ENCODE results near the gene DNAJC25.
"Not testable (repeated sequence)": the region's sequence is repeated elsewhere in the genome, so short reads cannot be mapped to it uniquely, and the experiment has no call there.

Gene DNAJC25

DNA sequence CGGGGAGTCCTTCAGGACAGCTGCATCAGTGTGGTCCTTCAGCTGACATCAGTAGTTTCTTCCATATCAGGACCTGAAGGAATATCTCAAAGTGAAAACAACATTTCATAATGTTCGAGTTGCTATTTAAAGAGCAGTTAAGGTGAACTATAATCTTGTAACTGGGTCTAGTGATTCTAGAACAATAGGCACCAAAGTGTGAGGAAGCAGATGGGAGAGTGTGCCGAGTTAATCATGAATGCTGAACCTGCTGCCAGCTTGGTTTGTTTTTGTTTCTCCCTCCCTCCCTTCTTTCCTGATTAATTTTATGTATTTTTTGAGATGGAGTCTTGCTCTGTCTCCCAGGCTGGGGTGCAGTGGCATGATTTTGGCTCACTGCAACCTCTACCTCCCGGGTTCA, 28.1 kb upstream of the DNAJC25 start:
- whole genome bisulfite sequencing, 2 experiments: 87 to 92% methylated on average over 4 of the region's 4 CpGs
- Histone ChIP-seq H3K9me3 (ENCODE audit: control insufficient read depth, low read length) (no peaks in the 10 kb centered on the region), H3K36me3 (ENCODE audit: control insufficient read depth, insufficient read depth, low read length) (no peaks in the 10 kb centered on the region), H3K4me3 (ENCODE audit: insufficient read depth, low read depth, low read length) (no peak overlapping the region), H3K27ac (ENCODE audit: insufficient read depth, low read depth, low read length, poor library complexity, severe bottlenecking) (no peak overlapping the region), H3K27me3 (ENCODE audit: control insufficient read depth, insufficient read depth, low read length, poor library complexity, severe bottlenecking) (no peaks in the 10 kb centered on the region), H3K4me1 (ENCODE audit: control insufficient read depth, insufficient read depth, low read length) (no peaks in the 10 kb centered on the region)

GRCh38 chr9:111604054-111604615, 27.0 kb upstream of the DNAJC25 start:
- Histone ChIP-seq H3K4me3 (ENCODE audit: insufficient read depth, low read depth, low read length) (no peak overlapping the region), H3K36me3 (ENCODE audit: control insufficient read depth, insufficient read depth, low read length) (no peaks in the 10 kb centered on the region), H3K9me3 (ENCODE audit: control insufficient read depth, low read length) (no peaks in the 10 kb centered on the region), H3K27me3 (ENCODE audit: control insufficient read depth, insufficient read depth, low read length, poor library complexity, severe bottlenecking) (no peaks in the 10 kb centered on the region), H3K27ac (ENCODE audit: insufficient read depth, low read depth, low read length, poor library complexity, severe bottlenecking) (no peak overlapping the region), H3K4me1 (ENCODE audit: control insufficient read depth, insufficient read depth, low read length) (no peaks in the 10 kb centered on the region)
- 76 to 81% methylated on average over 16 of the region's 16 CpGs for WGBS, 2 experiments

GRCh38 chr9:111605041-111605559, 26.0 kb upstream of the DNAJC25 start:
- Histone ChIP-seq H3K27me3 (ENCODE audit: control insufficient read depth, insufficient read depth, low read length, poor library complexity, severe bottlenecking) (no peaks in the 10 kb centered on the region), H3K4me1 (ENCODE audit: control insufficient read depth, insufficient read depth, low read length) (no peaks in the 10 kb centered on the region), H3K36me3 (ENCODE audit: control insufficient read depth, insufficient read depth, low read length) (no peaks in the 10 kb centered on the region), H3K9me3 (ENCODE audit: control insufficient read depth, low read length) (no peaks in the 10 kb centered on the region), H3K4me3 (ENCODE audit: insufficient read depth, low read depth, low read length) (no peak overlapping the region), H3K27ac (ENCODE audit: insufficient read depth, low read depth, low read length, poor library complexity, severe bottlenecking) (no peak overlapping the region)
- 95 to 100% methylated on average over 9 of the region's 9 CpGs for WGBS, 2 experiments

- Histone ChIP-seq H3K4me3 (ENCODE audit: insufficient read depth, low read depth, low read length) (no peak overlapping the region), H3K4me1 (ENCODE audit: control insufficient read depth, insufficient read depth, low read length) (no peaks in the 10 kb centered on the region), H3K27ac (ENCODE audit: insufficient read depth, low read depth, low read length, poor library complexity, severe bottlenecking) (no peak overlapping the region), H3K36me3 (ENCODE audit: control insufficient read depth, insufficient read depth, low read length) (no peaks in the 10 kb centered on the region), H3K27me3 (ENCODE audit: control insufficient read depth, insufficient read depth, low read length, poor library complexity, severe bottlenecking) (no peaks in the 10 kb centered on the region), H3K9me3 (ENCODE audit: control insufficient read depth, low read length) (no peaks in the 10 kb centered on the region)
- 82 to 88% methylated on average over 5 of the region's 5 CpGs for WGBS, 2 experiments
Measured at GRCh38 chr9:111610149-111610548, 21.0 kb upstream of the DNAJC25 start.

DNA sequence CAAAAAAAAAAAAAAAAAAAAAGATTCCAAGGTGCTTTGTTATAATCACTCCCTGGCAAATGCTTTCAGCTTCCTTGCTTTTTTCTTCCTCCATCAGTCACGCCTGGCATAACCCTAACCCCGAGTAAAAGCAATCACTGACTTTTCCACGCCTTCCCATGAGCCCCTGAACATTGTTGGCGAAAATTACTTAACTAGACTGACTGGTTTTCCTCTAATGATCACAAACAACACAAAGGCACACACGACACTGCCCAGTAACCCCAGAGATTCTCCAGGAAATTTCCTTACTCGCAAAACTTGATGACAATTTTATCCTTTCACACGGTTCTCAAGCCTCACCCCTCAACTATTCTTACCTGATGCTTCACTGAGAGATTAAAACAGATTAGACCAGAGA, 20.3 kb upstream of the DNAJC25 start:
- Histone ChIP-seq H3K27ac (ENCODE audit: insufficient read depth, low read depth, low read length, poor library complexity, severe bottlenecking) (no peak overlapping the region), H3K27me3 (ENCODE audit: control insufficient read depth, insufficient read depth, low read length, poor library complexity, severe bottlenecking) (no peaks in the 10 kb centered on the region), H3K9me3 (ENCODE audit: control insufficient read depth, low read length) (no peaks in the 10 kb centered on the region), H3K36me3 (ENCODE audit: control insufficient read depth, insufficient read depth, low read length) (no peaks in the 10 kb centered on the region), H3K4me1 (ENCODE audit: control insufficient read depth, insufficient read depth, low read length) (no peaks in the 10 kb centered on the region), H3K4me3 (ENCODE audit: insufficient read depth, low read depth, low read length) (no peak overlapping the region)
- 89 to 90% methylated on average over 7 of the region's 7 CpGs for WGBS, 2 experiments

DNA sequence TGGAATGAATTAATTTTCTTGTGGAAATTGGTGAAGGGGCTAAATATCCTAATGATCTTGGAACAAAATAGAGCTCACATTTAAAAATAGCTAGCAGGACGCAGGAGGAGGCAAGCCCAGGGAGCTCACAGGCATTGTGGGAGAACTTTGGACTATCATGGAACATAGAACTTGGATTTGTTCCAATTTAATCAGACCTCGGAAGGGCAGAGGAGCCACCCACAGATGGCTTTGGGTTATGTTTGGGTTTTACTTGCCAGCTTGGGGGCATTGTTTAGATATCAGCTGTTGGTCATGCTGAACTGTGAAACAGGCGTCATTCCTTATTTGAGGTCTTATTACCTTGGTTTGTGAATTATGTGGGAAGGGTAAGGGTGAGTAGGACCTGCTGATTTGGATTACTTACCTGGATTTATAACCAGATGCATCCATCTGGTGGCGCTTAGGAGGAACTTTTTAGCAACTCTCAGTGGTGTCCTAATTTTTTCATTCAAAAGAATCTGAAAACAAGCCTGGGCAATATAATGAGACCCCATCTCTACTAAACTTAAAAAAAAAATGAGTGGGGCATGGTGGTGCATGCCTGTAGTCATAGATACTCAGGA, 17.6 kb upstream of the DNAJC25 start:
- 68 to 71% methylated on average over 4 of the region's 4 CpGs for WGBS, 2 experiments
- Histone ChIP-seq H3K36me3 (ENCODE audit: control insufficient read depth, insufficient read depth, low read length) (no peaks in the 10 kb centered on the region), H3K27me3 (ENCODE audit: control insufficient read depth, insufficient read depth, low read length, poor library complexity, severe bottlenecking) (no peaks in the 10 kb centered on the region), H3K4me3 (ENCODE audit: insufficient read depth, low read depth, low read length) (no peak overlapping the region), H3K4me1 (ENCODE audit: control insufficient read depth, insufficient read depth, low read length) (no peaks in the 10 kb centered on the region), H3K9me3 (ENCODE audit: control insufficient read depth, low read length) (no peaks in the 10 kb centered on the region), H3K27ac (ENCODE audit: insufficient read depth, low read depth, low read length, poor library complexity, severe bottlenecking) (no peak overlapping the region)

- 83 to 88% methylated on average over 3 of the region's 3 CpGs for WGBS, 2 experiments
- Histone ChIP-seq H3K27ac (ENCODE audit: insufficient read depth, low read depth, low read length, poor library complexity, severe bottlenecking) (no peak overlapping the region), H3K36me3 (ENCODE audit: control insufficient read depth, insufficient read depth, low read length) (no peaks in the 10 kb centered on the region), H3K27me3 (ENCODE audit: control insufficient read depth, insufficient read depth, low read length, poor library complexity, severe bottlenecking) (no peaks in the 10 kb centered on the region), H3K4me1 (ENCODE audit: control insufficient read depth, insufficient read depth, low read length) (no peaks in the 10 kb centered on the region), H3K4me3 (ENCODE audit: insufficient read depth, low read depth, low read length) (no peak overlapping the region), H3K9me3 (ENCODE audit: control insufficient read depth, low read length) (no peaks in the 10 kb centered on the region)
Measured at GRCh38 chr9:111615928-111616327, 15.2 kb upstream of the DNAJC25 start.

- not testable (repeated sequence) for H3K4me1 ChIP-seq (ENCODE audit: control insufficient read depth, insufficient read depth, low read length); H3K36me3 ChIP-seq (ENCODE audit: control insufficient read depth, insufficient read depth, low read length); H3K27ac ChIP-seq (ENCODE audit: insufficient read depth, low read depth, low read length, poor library complexity, severe bottlenecking); H3K9me3 ChIP-seq (ENCODE audit: control insufficient read depth, low read length); H3K4me3 ChIP-seq (ENCODE audit: insufficient read depth, low read depth, low read length); H3K27me3 ChIP-seq (ENCODE audit: control insufficient read depth, insufficient read depth, low read length, poor library complexity, severe bottlenecking)
- 96 to 98% methylated on average over 27 of the region's 29 CpGs for WGBS, 2 experiments
Measured at GRCh38 chr9:111617349-111617748, 13.8 kb upstream of the DNAJC25 start.

DNA sequence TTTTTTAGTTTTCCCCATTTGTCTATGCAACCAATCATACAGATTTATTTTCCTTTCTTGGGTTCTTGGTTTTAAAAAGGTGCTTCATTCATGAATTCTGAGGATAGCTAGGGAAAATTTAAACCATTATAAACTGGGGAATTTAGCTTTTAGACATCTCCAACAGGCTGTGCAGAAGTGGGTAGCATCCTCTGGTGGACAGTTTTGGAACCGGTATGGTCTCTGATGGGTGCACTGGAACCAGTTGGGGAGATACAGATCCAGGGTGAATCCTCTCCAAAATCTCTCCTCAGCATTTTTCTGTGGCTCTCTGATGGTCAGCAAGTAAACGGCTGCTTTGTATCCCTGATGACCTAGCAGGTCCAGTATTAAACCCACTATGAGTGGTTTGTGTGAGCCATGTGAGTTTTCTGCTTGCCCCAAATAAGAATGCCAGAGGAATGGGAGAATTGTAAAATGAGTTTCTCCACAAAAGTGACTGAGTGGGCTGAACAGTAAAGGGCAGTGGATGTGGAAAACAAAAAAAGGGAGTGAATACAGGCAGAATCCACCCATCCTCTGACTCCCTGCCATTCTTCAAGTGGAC, 9.1 kb upstream of the DNAJC25 start:
- Histone ChIP-seq H3K9me3 (ENCODE audit: control insufficient read depth, low read length) (no peaks in the 10 kb centered on the region), H3K27me3 (ENCODE audit: control insufficient read depth, insufficient read depth, low read length, poor library complexity, severe bottlenecking) (no peaks in the 10 kb centered on the region), H3K4me3 (ENCODE audit: insufficient read depth, low read depth, low read length) (no peak overlapping the region), H3K36me3 (ENCODE audit: control insufficient read depth, insufficient read depth, low read length) (no peaks in the 10 kb centered on the region), H3K27ac (ENCODE audit: insufficient read depth, low read depth, low read length, poor library complexity, severe bottlenecking) (no peak overlapping the region), H3K4me1 (ENCODE audit: control insufficient read depth, insufficient read depth, low read length) (no peaks in the 10 kb centered on the region)
- 53 to 54% methylated on average over 2 of the region's 2 CpGs for WGBS, 2 experiments

GRCh38 chr9:111622626-111623025, 8.5 kb upstream of the DNAJC25 start:
- H3K36me3 ChIP-seq (ENCODE audit: control insufficient read depth, insufficient read depth, low read length): no peaks in the 10 kb centered on the region
- WGBS, 2 experiments: 93 to 99% methylated on average over 3 of the region's 3 CpGs
- H3K9me3 ChIP-seq (ENCODE audit: control insufficient read depth, low read length): no peaks in the 10 kb centered on the region
- H3K27me3 ChIP-seq (ENCODE audit: control insufficient read depth, insufficient read depth, low read length, poor library complexity, severe bottlenecking): no peaks in the 10 kb centered on the region
- H3K4me1 ChIP-seq (ENCODE audit: control insufficient read depth, insufficient read depth, low read length): no peaks in the 10 kb centered on the region
- no peak overlapping the region for H3K27ac ChIP-seq (ENCODE audit: insufficient read depth, low read depth, low read length, poor library complexity, severe bottlenecking)
- H3K4me3 ChIP-seq (ENCODE audit: insufficient read depth, low read depth, low read length): no peak overlapping the region

Data from ectodermal cell (in vitro differentiated cells).